NCI-H1092 treated with DMSO at 0.1 percent for 48 hours (cell line): ENCODE measurements around the gene CYP4F22.

Experiments used
- DNase-seq: peaks from one replicate; lab custom pipeline; 2025; lab: John Stamatoyannopoulos, UW

Gene CYP4F22

GRCh38 chr19:15536350-15536749 is 28.0 kb downstream of the CYP4F22 start:
- DNase-seq = no peak

- no peak for DNase-seq
Observed at GRCh38 chr19:15538774-15539173, 30.4 kb downstream of the CYP4F22 start.

GRCh38 chr19:15539638-15540037 is 31.3 kb downstream of the CYP4F22 start:
- DNase-seq = no peak

GRCh38 chr19:15540435-15540834 is 32.1 kb downstream of the CYP4F22 start:
- DNase-seq = no peak

GRCh38 chr19:15544283-15544682 is 36.0 kb downstream of the CYP4F22 start:
- no peak for DNase-seq

GRCh38 chr19:15544970-15545369 is 36.6 kb downstream of the CYP4F22 start:
- DNase-seq = no peak

- no peak for DNase-seq
Observed at GRCh38 chr19:15548648-15549047, 40.3 kb downstream of the CYP4F22 start.

GRCh38 chr19:15549581-15549980 is 41.3 kb downstream of the CYP4F22 start:
- DNase-seq = no peak

GRCh38 chr19:15550273-15550672 is 41.9 kb downstream of the CYP4F22 start:
- DNase-seq = no peak

- DNase-seq = no peak
Observed at GRCh38 chr19:15550929-15551292, 42.6 kb downstream of the CYP4F22 start.

- DNase-seq = no peak
Observed at GRCh38 chr19:15551293-15552004, 43.1 kb downstream of the CYP4F22 start.

- DNase-seq = no peak
Observed at GRCh38 chr19:15555021-15555420, 46.7 kb downstream of the CYP4F22 start.

GRCh38 chr19:15555759-15556633 is 47.7 kb downstream of the CYP4F22 start:
- DNase-seq = peak; percentile 84

- no peak for DNase-seq
Observed at GRCh38 chr19:15556634-15557181, 48.4 kb downstream of the CYP4F22 start.

GRCh38 chr19:15557223-15557622 is 48.9 kb downstream of the CYP4F22 start:
- no peak for DNase-seq

- DNase-seq = no peak
Observed at GRCh38 chr19:15562145-15562544, 53.8 kb downstream of the CYP4F22 start.

GRCh38 chr19:15562861-15563260 is 54.5 kb downstream of the CYP4F22 start:
- no peak for DNase-seq

GRCh38 chr19:15563325-15563794 is 55.0 kb downstream of the CYP4F22 start:
- DNase-seq = peak; percentile 45

- DNase-seq = no peak
Observed at GRCh38 chr19:15563931-15564330, 55.6 kb downstream of the CYP4F22 start.

GRCh38 chr19:15564534-15565168 is 56.3 kb downstream of the CYP4F22 start:
- DNase-seq = no peak

GRCh38 chr19:15570420-15570819 is 62.1 kb downstream of the CYP4F22 start:
- DNase-seq = no peak

- DNase-seq = no peak
Observed at GRCh38 chr19:15575406-15575805, 67.1 kb downstream of the CYP4F22 start.
